HEK293 (cell line): ENCODE data around the gene IFITM1.

Experiments
- CTCF ChIA-PET: fragments of 350-600 bp; formaldehyde crosslinking; extraction: SDS; loops from one replicate; lab custom pipeline; 2021; ENCODE audit warnings: antibody characterized with exemption; lab: Yijun Ruan, JAX
- POLR2A ChIA-PET: fragments of 300-600 bp; formaldehyde crosslinking; extraction: SDS; loops from one replicate; lab custom pipeline; 2020; ENCODE audit warnings: antibody characterized with exemption, inconsistent platforms; lab: Yijun Ruan, JAX
- H3K27ac ChIP-seq: fragments of 200-500 bp; sonication (Bioruptor generic); 2 replicates; pipeline ENCODE4 v1.5.1; 2014; ENCODE audit warnings: low read depth, low read length, control low read depth, inconsistent platforms; ENCODE audit errors: extremely low read depth
- H3K36me3 ChIP-seq, 2 experiments: fragments of 200-500 bp in 1 of 2; sonication (Bioruptor generic) in 1 of 2; 1 replicate in 1 of 2; 2 replicates in 1 of 2; pipeline ENCODE4 v1.5.1; 2014 to 2017; ENCODE audit warnings: inconsistent platforms in 2 of 2, low read length in 2 of 2; ENCODE audit not compliant: control insufficient read depth in 2 of 2, insufficient read depth in 1 of 2
- H3K4me1 ChIP-seq: fragments of 200-500 bp; sonication (Bioruptor generic); 2 replicates; pipeline ENCODE4 v1.5.1; 2014; ENCODE audit warnings: mild to moderate bottlenecking, low read length, inconsistent platforms; ENCODE audit not compliant: control insufficient read depth, insufficient read depth
- H3K4me3 ChIP-seq: 2 replicates; pipeline ENCODE4 v1.5.1; 2011; ENCODE audit warnings: low read depth, mild to moderate bottlenecking, control low read depth, low read length, moderate library complexity
- H3K9me3 ChIP-seq: fragments of 200-500 bp; sonication (Bioruptor generic); 2 replicates; pipeline ENCODE4 v1.5.1; 2014; ENCODE audit warnings: low read depth, low read length, inconsistent platforms; ENCODE audit not compliant: control insufficient read depth, insufficient read depth
- GFI1B ChIP-seq: fragments of 450-650 bp; formaldehyde crosslinking; IDR thresholded peaks from 2 replicates; pipeline ENCODE4 v1.5.1; 2016; ENCODE audit warnings: missing biosample characterization, missing genetic modification characterization
- IKZF3 ChIP-seq: fragments of 450-650 bp; IDR thresholded peaks from 2 replicates; pipeline ENCODE4 v1.5.0; 2018; ENCODE audit warnings: missing biosample characterization, mild to moderate bottlenecking, missing genetic modification characterization, moderate library complexity
- KLF1 ChIP-seq: fragments of 450-650 bp; formaldehyde crosslinking; IDR thresholded peaks from 2 replicates; pipeline ENCODE4 v1.5.1; 2016; ENCODE audit warnings: missing biosample characterization, missing genetic modification characterization
- KLF8 ChIP-seq: fragments of 450-650 bp; formaldehyde crosslinking; IDR thresholded peaks from 2 replicates; pipeline ENCODE4 v1.5.1; 2016; ENCODE audit warnings: missing biosample characterization, missing genetic modification characterization
- ZBTB48 ChIP-seq: fragments of 450-650 bp; formaldehyde crosslinking; IDR thresholded peaks from 2 replicates; pipeline ENCODE4 v1.5.1; 2016; ENCODE audit warnings: missing biosample characterization, missing genetic modification characterization
- ZNF501 ChIP-seq: fragments of 450-650 bp; formaldehyde crosslinking; IDR thresholded peaks from 2 replicates; pipeline ENCODE4 v1.5.1; 2016; ENCODE audit warnings: missing biosample characterization, missing genetic modification characterization
- ZNF514 ChIP-seq: fragments of 450-650 bp; formaldehyde crosslinking; IDR thresholded peaks from 2 replicates; pipeline ENCODE4 v1.5.1; 2016; ENCODE audit warnings: missing biosample characterization, missing genetic modification characterization
- ZNF544 ChIP-seq: fragments of 450-650 bp; formaldehyde crosslinking; IDR thresholded peaks from 2 replicates; pipeline ENCODE4 v1.5.0; 2017; ENCODE audit warnings: missing biosample characterization, missing genetic modification characterization
- ZNF624 ChIP-seq: fragments of 450-650 bp; formaldehyde crosslinking; IDR thresholded peaks from 2 replicates; pipeline ENCODE4 v1.5.1; 2017; ENCODE audit warnings: missing biosample characterization, missing genetic modification characterization
- ZNF629 ChIP-seq: fragments of 450-650 bp; formaldehyde crosslinking; IDR thresholded peaks from 2 replicates; pipeline ENCODE4 v1.5.1; 2017; ENCODE audit warnings: missing biosample characterization, missing genetic modification characterization
- ZNF658 ChIP-seq: fragments of 450-650 bp; formaldehyde crosslinking; IDR thresholded peaks from 2 replicates; pipeline ENCODE4; 2016; ENCODE audit warnings: missing biosample characterization, missing genetic modification characterization
- ZNF792 ChIP-seq: fragments of 450-650 bp; formaldehyde crosslinking; IDR thresholded peaks from 2 replicates; pipeline ENCODE4 v1.5.1; 2016; ENCODE audit warnings: missing biosample characterization, missing genetic modification characterization
- ZNF830 ChIP-seq: fragments of 450-650 bp; IDR thresholded peaks from 2 replicates; pipeline ENCODE4 v1.5.0; 2018; ENCODE audit warnings: missing biosample characterization, missing genetic modification characterization, low read depth, mild to moderate bottlenecking, moderate library complexity
- ZSCAN30 ChIP-seq: fragments of 450-650 bp; IDR thresholded peaks from 2 replicates; pipeline ENCODE4 v1.5.1; 2018; ENCODE audit warnings: missing biosample characterization, mild to moderate bottlenecking, missing genetic modification characterization, moderate library complexity
- TF ChIP-seq, protein P1 (sequence below): fragments of 450-650 bp; formaldehyde crosslinking; IDR thresholded peaks from 2 replicates; pipeline ENCODE4 v1.5.1; 2017; ENCODE audit warnings: missing biosample characterization, missing genetic modification characterization
- TF ChIP-seq, protein P2 (sequence below): fragments of 450-650 bp; formaldehyde crosslinking; IDR thresholded peaks from 2 replicates; pipeline ENCODE4 v1.5.1; 2016; ENCODE audit warnings: missing biosample characterization, missing genetic modification characterization
- TF ChIP-seq, protein P3 (sequence below): fragments of 450-650 bp; formaldehyde crosslinking; IDR thresholded peaks from 2 replicates; pipeline ENCODE4 v1.5.1; 2017; ENCODE audit warnings: missing biosample characterization, missing genetic modification characterization

Gene IFITM1

DNA sequence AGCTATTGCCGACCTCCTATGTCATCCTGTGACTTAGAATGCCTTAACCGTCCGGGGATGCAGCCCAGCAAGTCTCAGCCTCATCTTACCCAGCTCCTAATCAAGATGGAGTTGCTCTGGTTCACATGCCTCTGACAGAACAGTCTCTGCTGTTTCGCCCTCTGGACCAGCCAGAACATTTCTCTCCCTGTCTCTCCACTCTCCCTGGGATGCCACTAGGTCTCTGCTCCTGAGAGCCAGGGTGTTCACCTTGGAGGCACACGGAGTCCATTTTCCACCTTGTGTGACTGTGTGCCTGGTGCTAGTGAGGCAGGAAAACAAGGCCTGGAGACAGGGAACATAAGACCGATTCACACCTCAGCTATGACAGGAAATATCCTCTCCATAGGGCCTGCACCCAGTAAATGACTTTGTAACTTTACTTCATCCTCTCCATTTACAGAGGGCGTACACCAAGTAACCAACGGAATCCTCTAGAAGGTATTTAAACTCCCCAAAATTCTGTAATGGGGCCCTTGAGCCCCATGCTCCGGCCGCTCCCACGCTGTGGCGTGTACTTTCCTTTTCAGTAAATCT lies 38.7 kb downstream of the IFITM1 start:
- no peaks in the 10 kb centered on the region for H3K36me3 ChIP-seq
- H3K4me3 ChIP-seq: no peak overlapping the region
- CTCF ChIA-PET: interaction anchor here (0.5 to 1.0 kb wide), 2 partner anchors 102 to 146 kb away, joined by 3 read pairs; partner anchors contain the start of gene BET1L
- POLR2A ChIA-PET: no interaction called here
- H3K4me1 ChIP-seq: no peaks in the 10 kb centered on the region
- TF ChIP-seq GFI1B (tag by site-specific recombination) (no peak), ZNF624 (no peak), ZNF830 (tag by site-specific recombination) (no peak), KLF8 (tag by site-specific recombination) (no peak), ZSCAN30 (no peak), ZNF544 (tag by site-specific recombination) (no peak), KLF1 (tag by site-specific recombination) (no peak), ZNF629 (tag by site-specific recombination) (no peak), ZNF792 (tag by site-specific recombination) (no peak), ZBTB48 (tag by site-specific recombination) (no peak), ZNF501 (tag by site-specific recombination) (no peak), ZNF658 (tag by site-specific recombination) (no peak)
- TF ChIP-seq, protein P1, sequence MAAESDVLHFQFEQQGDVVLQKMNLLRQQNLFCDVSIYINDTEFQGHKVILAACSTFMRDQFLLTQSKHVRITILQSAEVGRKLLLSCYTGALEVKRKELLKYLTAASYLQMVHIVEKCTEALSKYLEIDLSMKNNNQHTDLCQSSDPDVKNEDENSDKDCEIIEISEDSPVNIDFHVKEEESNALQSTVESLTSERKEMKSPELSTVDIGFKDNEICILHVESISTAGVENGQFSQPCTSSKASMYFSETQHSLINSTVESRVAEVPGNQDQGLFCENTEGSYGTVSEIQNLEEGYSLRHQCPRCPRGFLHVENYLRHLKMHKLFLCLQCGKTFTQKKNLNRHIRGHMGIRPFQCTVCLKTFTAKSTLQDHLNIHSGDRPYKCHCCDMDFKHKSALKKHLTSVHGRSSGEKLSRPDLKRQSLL (tag by site-specific recombination): no peak
- TF ChIP-seq, protein P2, sequence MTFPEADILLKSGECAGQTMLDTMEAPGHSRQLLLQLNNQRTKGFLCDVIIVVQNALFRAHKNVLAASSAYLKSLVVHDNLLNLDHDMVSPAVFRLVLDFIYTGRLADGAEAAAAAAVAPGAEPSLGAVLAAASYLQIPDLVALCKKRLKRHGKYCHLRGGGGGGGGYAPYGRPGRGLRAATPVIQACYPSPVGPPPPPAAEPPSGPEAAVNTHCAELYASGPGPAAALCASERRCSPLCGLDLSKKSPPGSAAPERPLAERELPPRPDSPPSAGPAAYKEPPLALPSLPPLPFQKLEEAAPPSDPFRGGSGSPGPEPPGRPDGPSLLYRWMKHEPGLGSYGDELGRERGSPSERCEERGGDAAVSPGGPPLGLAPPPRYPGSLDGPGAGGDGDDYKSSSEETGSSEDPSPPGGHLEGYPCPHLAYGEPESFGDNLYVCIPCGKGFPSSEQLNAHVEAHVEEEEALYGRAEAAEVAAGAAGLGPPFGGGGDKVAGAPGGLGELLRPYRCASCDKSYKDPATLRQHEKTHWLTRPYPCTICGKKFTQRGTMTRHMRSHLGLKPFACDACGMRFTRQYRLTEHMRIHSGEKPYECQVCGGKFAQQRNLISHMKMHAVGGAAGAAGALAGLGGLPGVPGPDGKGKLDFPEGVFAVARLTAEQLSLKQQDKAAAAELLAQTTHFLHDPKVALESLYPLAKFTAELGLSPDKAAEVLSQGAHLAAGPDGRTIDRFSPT: no peak
- TF ChIP-seq, protein P3, sequence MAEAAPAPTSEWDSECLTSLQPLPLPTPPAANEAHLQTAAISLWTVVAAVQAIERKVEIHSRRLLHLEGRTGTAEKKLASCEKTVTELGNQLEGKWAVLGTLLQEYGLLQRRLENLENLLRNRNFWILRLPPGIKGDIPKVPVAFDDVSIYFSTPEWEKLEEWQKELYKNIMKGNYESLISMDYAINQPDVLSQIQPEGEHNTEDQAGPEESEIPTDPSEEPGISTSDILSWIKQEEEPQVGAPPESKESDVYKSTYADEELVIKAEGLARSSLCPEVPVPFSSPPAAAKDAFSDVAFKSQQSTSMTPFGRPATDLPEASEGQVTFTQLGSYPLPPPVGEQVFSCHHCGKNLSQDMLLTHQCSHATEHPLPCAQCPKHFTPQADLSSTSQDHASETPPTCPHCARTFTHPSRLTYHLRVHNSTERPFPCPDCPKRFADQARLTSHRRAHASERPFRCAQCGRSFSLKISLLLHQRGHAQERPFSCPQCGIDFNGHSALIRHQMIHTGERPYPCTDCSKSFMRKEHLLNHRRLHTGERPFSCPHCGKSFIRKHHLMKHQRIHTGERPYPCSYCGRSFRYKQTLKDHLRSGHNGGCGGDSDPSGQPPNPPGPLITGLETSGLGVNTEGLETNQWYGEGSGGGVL (tag by site-specific recombination): no peak
- TF ChIP-seq, all 188 proteins: peak for 0
- no peak overlapping the region for H3K27ac ChIP-seq
- no peaks in the 10 kb centered on the region for H3K9me3 ChIP-seq

DNA sequence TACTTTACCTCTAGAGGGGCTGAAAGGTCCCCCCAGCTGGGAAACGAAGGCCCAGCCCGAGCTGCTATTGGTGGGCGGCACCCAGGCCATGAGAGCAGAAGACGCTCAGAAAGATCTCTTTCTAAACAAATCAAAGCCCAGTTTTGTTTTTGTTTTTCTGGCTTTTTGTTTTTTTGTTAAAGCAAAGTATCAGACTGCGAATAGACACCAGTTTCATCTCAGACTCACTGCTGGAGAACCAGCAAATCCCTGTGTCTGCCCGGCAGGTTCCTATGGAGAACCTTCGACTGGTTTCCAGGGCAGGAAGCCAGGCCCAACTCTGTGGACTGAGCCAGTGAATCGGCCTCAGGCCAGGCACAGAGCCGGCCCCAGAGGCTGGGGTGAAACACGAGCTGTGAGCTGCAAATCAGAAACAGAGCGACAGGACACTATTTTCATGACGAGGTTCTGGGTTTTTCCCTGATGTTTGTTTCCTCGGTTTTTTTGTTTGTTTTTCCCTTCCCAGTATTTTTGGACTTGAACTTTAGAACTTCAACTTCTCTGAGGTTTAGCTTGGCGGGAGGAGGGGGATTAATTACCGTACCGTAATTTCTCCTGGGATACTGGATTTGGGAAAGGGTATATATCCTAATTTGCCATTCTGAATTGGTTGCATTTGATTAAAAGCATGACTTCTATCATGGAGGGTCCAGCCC lies 39.5 kb downstream of the IFITM1 start:
- H3K4me3 ChIP-seq: no peak overlapping the region
- TF ChIP-seq ZNF514 (tag by site-specific recombination) (no peak), IKZF3 (tag by site-specific recombination) (0 out of 2 replicates have a peak, but pooled peaks have one; percentile 11)
- no peak overlapping the region for H3K27ac ChIP-seq
- H3K4me1 ChIP-seq: no peaks in the 10 kb centered on the region
- ChIA-PET POLR2A (no interaction called here), CTCF (interaction anchor here (0.5 to 0.6 kb wide), 2 partner anchors 100 to 146 kb away, joined by 3 read pairs; partner anchors contain the start of gene BET1L)
- H3K9me3 ChIP-seq: no peaks in the 10 kb centered on the region
- no peaks in the 10 kb centered on the region for H3K36me3 ChIP-seq
